Testis (tissue), 5 donors: Measurements from ENCODE around the gene ZNF408. TPM values are rescaled to one million over a fixed set of nuclear protein-coding genes. Genes with fewer than 3 reads are reported as not detected.

Experiments
- DNase-seq: peaks from one replicate; pipeline ENCODE4 v3.0.0-alpha.2; 2019
- H3K27ac ChIP-seq, 2 donors: fragments of 200-600 bp; sonication (generic); one replicate each; pipeline ENCODE4 v1.5.1; 2019
- H3K27me3 ChIP-seq: fragments of 200-600 bp; sonication (generic); one replicate; pipeline ENCODE4 v1.5.1; 2019
- H3K36me3 ChIP-seq: fragments of 200-600 bp; sonication (generic); one replicate; pipeline ENCODE4 v1.5.1; 2017; ENCODE audit warnings: low read depth; ENCODE audit errors: missing control alignments
- H3K4me1 ChIP-seq: fragments of 200-600 bp; sonication (generic); one replicate; pipeline ENCODE4 v1.5.1; 2019
- H3K4me3 ChIP-seq, 2 donors: fragments of 200-600 bp; sonication (generic); one replicate each; pipeline ENCODE4 v1.5.1; 2017 to 2019
- H3K9me3 ChIP-seq: fragments of 200-600 bp; sonication (generic); one replicate; pipeline ENCODE4 v1.5.1; 2017
- CTCF ChIP-seq, 3 experiments: fragments of 450-650 bp in 2 of 3; fragments of 200-600 bp in 1 of 3; sonication (generic) in 1 of 3; IDR thresholded peaks; one replicate each; pipeline ENCODE4 v1.5.1; 2016 to 2019; ENCODE audit warnings: antibody characterized with exemption in 3 of 3, mild to moderate bottlenecking in 2 of 3, moderate library complexity in 1 of 3
- POLR2A ChIP-seq: fragments of 450-650 bp; IDR thresholded peaks from one replicate; pipeline ENCODE4 v1.6.1; 2017; ENCODE audit warnings: antibody characterized with exemption, mild to moderate bottlenecking, moderate library complexity
- WGBS, 2 donors: methylation state at CpG; one replicate each; pipeline ENCODE4 v1.1.5; 2018; 5-methylcytosine and 5-hydroxymethylcytosine counted together
- intact Hi-C: fragments of 100-400 bp; cut with DNase I; formaldehyde crosslinking; loops from one replicate; pipeline ENCODE4 v1.15.1; 2023; ENCODE audit warnings: low total_unique reads
- long read RNA-seq, 2 donors: transcript quantifications; one replicate each; lab custom pipeline, GENCODE V29; 2026
- polyA plus RNA-seq: library from polyadenylated mRNA; stranded (reverse); fragments of 350-450 nt; fragmentation: Illumina TruSeq; extraction: RNeasy Lipid Tissue Mini Kit (QIAGEN cat#74804); gene quantifications from one replicate; pipeline ENCODE4 v1.2.3, GENCODE V29; 2014; ENCODE audit warnings: low read depth, low replicate concordance; ENCODE audit not compliant: insufficient read depth
- total RNA-seq, 2 donors: library from RNA; depleted of rRNA; stranded (reverse); fragments of >200 nt; gene quantifications; one replicate each; pipeline ENCODE4 v1.2.3, GENCODE V29; 2016

The ZNF408 gene
- total RNA-seq (10 to 100 TPM; 18.3 to 27.4 TPM), polyA plus RNA-seq (11.7 TPM)
- long read RNA-seq, donor 1, transcript ZNF408-201 (5 exons, 2,442 nt): major isoform, 9 of 9 reads
- long read RNA-seq, donor 1, partial matches to known transcripts: 0 of 9 reads
- long read RNA-seq, donor 1, other reads (novel, unspliced or antisense): 0 of 9 reads
- long read RNA-seq, donor 2, transcript ZNF408-201 (5 exons, 2,442 nt): major isoform, 5 of 5 reads
- long read RNA-seq, donor 2, partial matches to known transcripts: 0 of 5 reads
- long read RNA-seq, donor 2, other reads (novel, unspliced or antisense): 0 of 5 reads

GRCh38 chr11:46700241-46701077 is at the start of gene ZNF408, which contains the start of gene ARHGAP1:
Gene ZNF408 (plus strand): TSS chr11:46701031. CDS start chr11:46701048, 17 bp downstream.
Gene ARHGAP1 (minus strand): TSS chr11:46700619. CDS start chr11:46696107, 4,512 bp downstream.
- 0 to 1% methylated on average over 20 to 44 of the region's 44 CpGs for WGBS, 2 donors
- DNase-seq: peak; percentile 100
- no peaks in the 10 kb centered on the region for H3K27me3 ChIP-seq
- no peaks in the 10 kb centered on the region for H3K9me3 ChIP-seq
- intact Hi-C loops: no loop called here
- peak within 1 kb of the TSS; percentile 80 to 91 for H3K27ac ChIP-seq
- no peaks in the 10 kb centered on the region for H3K36me3 ChIP-seq
- H3K4me3 ChIP-seq: peak within 1 kb of the TSS; percentile 77 to 96
- peaks cover 52% of the 10 kb centered on the region for H3K4me1 ChIP-seq
- peak in 1 of 3 experiments; percentile 20 for TF ChIP-seq CTCF (IDR thresholded peaks at IDR 0.05)
- no peak for TF ChIP-seq POLR2A

GRCh38 chr11:46655631-46656030 is 45.2 kb upstream of the ZNF408 start:
- Histone ChIP-seq H3K4me1 (peaks cover 11% of the 10 kb centered on the region), H3K36me3 (no peaks in the 10 kb centered on the region), H3K27ac (no peak overlapping the region), H3K27me3 (no peaks in the 10 kb centered on the region), H3K9me3 (no peaks in the 10 kb centered on the region), H3K4me3 (no peak overlapping the region)
- no peak for DNase-seq
- intact Hi-C loops: no loop called here
- TF ChIP-seq CTCF (IDR thresholded peaks at IDR 0.05): no peak
- no peak for TF ChIP-seq POLR2A
- 75 to 92% methylated on average over 4 of the region's 4 CpGs for WGBS, 2 donors

- 84% methylated on average over 3 of the region's 3 CpGs for WGBS, 2 donors
- intact Hi-C loops: no loop called here
- no peaks in the 10 kb centered on the region for H3K4me1 ChIP-seq
- TF ChIP-seq CTCF (IDR thresholded peaks at IDR 0.05): no peak
- TF ChIP-seq POLR2A: no peak
- no peaks in the 10 kb centered on the region for H3K9me3 ChIP-seq
- H3K4me3 ChIP-seq: no peak overlapping the region
- H3K27ac ChIP-seq: no peak overlapping the region
- no peaks in the 10 kb centered on the region for H3K27me3 ChIP-seq
- no peaks in the 10 kb centered on the region for H3K36me3 ChIP-seq
- no peak for DNase-seq
Observed at GRCh38 chr11:46657186-46657585, 43.6 kb upstream of the ZNF408 start.

- Histone ChIP-seq H3K27me3 (no peaks in the 10 kb centered on the region), H3K9me3 (no peaks in the 10 kb centered on the region), H3K4me3 (no peak overlapping the region), H3K36me3 (no peaks in the 10 kb centered on the region), H3K4me1 (no peaks in the 10 kb centered on the region), H3K27ac (no peak overlapping the region)
- TF ChIP-seq POLR2A: no peak
- TF ChIP-seq CTCF (IDR thresholded peaks at IDR 0.05): no peak
- peak; percentile 59 for DNase-seq
- intact Hi-C loops: no loop called here
- 72 to 83% methylated on average over 4 of the region's 4 CpGs for WGBS, 2 donors
Observed at GRCh38 chr11:46658259-46658658, 42.6 kb upstream of the ZNF408 start.
